Activated CD8-positive, alpha-beta memory T cell treated with anti-CD3 and anti-CD28 coated beads for 4 hours (primary cell): ENCODE data around the gene SCARF2.
A peak's percentile ranks its signal among the peaks of the same experiment; 100 is the strongest.

Source experiments
- DNase-seq, 2 donors: peaks; one replicate each; pipeline ENCODE4 v3.0.0-alpha.2; 2020; ENCODE audit warnings: low read depth in 2 of 2

SCARF2 gene

GRCh38 chr22:20439928-20440575 is 2.4 kb upstream of the SCARF2 start:
- no peak for DNase-seq

GRCh38 chr22:20439556-20439927 is 1.9 kb upstream of the SCARF2 start:
- no peak for DNase-seq

- no peak for DNase-seq
Measured at GRCh38 chr22:20438678-20439492, 1.3 kb upstream of the SCARF2 start.

GRCh38 chr22:20438427-20438677 is 727 bp upstream of the SCARF2 start:
- no peak for DNase-seq

DNA sequence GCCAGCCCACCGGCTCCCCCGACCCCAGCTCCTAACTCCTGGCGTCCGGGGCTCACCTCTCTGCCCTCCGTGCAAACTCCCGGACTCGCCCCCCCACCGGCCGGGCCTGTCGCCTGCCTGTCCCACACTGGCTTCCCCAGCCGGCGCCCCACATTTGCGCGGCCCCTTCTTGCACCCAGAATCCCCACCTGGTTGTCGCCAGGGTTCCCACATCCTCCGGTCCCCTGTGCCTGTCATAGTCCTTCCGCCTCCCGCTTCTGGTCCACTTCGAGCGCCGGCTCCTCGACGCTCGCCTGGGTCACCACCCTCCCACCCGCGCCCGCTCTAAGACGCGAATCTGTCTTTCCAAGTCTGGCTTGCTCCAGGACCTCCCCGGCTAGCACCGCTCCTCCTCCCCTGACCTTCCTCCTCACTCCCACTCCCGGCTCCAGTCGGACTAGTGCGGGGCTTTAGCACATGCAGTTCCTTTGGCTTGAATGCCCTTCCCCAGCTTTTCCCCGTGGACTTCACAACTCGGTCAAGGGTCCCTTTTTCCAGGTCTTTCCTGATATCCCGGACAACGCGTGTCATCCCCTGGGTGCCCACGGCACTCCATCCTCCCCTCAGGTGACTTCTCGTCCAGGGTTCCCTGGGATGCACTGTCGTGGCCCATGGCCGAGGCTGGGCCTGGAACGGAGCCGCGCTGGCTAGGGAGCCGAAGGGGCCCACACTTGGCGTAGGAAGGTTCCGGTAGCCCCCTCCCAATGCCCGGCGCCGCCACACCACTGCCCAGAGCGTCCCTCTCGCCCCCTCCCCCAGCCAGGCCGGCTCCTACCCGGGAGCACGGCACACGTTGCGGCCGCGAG is 635 bp downstream of the SCARF2 start:
- DNase-seq = no peak

- no peak for DNase-seq
Measured at GRCh38 chr22:20436307-20436767, 1.3 kb downstream of the SCARF2 start.

DNA sequence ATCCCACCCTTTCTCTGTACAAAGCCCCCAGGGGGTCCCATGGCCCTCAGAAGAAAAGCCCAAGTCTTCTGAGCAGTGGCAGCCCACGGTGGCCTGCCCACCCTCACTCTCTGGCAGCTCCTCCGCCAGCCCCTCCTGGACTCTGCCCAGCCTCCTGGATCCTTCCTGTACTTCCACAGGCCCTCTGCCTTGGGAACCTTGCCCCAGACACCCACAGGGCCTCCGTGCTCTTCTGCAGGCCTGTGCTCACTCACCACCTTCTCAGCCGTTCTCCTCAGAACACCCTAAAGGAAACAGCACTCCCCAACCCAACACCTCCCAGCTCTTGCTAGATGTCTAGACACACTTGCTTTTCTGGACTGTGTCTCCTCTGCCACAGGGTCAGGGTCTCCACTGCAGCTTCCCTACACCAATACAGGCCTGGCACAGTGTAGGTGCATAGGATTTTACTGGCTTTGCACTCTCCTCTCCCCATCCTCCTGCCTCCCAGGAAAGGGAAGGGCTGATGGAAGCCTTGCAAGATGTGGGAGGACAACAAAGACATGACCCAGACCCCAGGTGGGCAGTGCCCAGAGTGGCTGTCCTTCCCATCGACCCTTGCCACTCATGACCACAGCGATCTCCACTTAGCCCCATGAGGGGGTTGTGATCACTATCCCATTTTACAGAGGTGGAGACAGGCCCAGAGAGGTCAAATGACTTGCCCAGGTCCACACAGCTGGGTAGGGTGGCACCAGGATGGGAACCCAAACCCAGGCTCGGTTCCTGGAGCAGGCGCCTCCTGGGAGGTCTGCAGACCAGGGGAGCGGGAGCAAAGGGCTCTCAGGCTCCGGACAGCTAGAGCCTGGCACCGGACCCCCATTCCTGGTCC is 2.0 kb downstream of the SCARF2 start:
- no peak for DNase-seq

DNA sequence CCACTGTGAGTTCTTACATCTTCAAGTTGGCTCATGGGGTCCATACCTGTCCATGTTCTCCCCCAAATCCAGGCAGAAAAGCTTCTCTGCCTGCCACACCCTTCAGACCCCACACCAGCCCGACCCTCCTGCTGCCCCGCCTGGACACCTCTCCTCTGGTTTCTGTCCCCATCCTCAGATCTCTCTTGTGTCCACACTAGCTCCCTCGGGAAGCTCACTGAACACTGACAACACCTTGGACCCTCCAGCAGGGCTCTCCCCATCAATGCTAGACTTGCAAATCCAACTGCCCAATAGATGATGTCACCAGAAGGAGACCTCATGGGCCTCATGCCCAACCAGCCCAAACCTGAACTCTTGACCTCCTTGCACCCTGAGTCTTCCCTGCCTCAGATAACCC is 2.9 kb downstream of the SCARF2 start:
- DNase-seq = no peak

DNA sequence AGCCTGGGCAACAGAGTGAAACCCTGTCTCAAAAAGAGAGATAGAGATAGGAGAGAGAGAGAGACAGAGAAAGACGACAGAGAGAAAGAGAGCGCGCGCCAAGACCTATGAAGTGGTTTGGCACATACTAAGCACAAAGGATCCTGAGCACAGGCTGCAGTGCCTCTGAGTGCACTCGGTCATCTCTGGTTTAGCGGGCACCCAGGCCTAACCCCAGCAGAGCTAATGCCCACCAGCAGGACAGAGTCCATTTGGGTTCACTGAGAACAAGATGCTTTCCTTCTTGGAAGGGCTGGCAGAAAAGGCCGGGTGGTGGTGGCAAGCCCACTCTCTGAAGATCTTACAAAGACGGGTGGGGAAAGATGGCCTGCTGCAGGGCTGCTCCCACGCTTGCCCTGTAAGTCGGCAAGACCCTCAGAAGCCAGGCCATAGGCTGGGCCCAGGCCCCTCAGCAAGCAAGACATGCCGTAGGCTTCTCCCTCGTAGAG is 3.3 kb downstream of the SCARF2 start:
- no peak for DNase-seq

DNA sequence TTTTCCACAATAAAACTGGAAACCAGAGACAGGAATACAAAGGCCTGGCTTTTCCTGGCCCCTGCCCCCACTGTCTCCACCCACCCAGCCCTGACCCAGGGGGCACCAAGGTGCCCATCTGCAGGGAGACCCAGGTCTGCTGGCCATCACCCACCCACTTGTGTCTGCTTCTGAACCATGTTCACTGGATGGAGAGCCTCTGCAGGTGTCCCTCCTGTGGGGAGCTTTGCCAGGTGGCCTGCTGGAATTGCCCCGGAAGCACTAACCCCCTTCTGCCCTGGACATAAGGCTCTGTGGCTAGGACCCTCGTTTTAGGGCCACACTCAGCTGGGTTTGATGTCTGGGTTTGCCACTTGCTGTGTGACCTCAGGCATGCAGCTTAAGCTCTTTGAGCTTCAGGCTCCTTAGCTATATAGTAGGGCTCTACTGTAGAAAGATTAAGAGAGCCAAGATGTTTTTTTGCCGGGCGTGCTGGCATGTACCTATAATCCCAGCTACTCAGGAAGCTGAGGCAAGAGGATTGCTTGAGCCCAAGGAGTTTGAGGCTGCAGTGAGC is 3.9 kb downstream of the SCARF2 start:
- DNase-seq = no peak

- no peak for DNase-seq
Measured at GRCh38 chr22:20433191-20433590, 4.4 kb downstream of the SCARF2 start.

GRCh38 chr22:20432244-20432686 is 5.4 kb downstream of the SCARF2 start:
- no peak for DNase-seq

- DNase-seq = no peak
Measured at GRCh38 chr22:20431511-20432192, 6.0 kb downstream of the SCARF2 start.

- DNase-seq = no peak
Measured at GRCh38 chr22:20430720-20431510, 6.7 kb downstream of the SCARF2 start.

DNA sequence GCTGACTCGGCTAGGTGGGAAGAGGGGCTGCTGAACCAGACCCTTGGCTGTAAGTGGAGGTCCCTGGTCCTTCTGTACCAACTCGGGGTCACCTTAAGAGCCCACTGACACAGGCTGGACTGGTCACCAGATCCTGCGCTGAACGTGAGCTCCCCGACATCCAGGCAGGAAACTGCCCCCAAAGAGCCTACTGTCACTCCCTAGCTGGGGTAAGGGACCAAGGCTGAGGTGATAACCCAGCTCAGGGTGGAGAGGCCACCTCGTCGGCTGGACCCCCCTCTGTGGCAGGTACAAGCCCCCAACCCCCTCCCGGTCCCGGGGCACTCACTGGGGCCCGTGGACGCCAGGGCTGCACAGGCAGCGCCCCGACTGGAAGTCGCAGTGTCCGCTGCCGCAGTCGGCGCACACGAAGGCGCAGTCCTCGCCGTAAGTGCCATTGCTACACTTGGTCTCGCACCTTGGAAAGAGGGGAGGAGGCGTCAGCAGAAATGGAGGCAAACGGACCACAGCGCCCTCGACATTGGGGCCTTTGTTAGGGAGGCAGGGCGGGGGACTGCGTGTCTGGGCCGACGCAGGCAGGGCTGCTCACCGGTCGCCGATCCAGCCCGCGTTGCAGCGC is 7.4 kb downstream of the SCARF2 start:
- no peak for DNase-seq

DNA sequence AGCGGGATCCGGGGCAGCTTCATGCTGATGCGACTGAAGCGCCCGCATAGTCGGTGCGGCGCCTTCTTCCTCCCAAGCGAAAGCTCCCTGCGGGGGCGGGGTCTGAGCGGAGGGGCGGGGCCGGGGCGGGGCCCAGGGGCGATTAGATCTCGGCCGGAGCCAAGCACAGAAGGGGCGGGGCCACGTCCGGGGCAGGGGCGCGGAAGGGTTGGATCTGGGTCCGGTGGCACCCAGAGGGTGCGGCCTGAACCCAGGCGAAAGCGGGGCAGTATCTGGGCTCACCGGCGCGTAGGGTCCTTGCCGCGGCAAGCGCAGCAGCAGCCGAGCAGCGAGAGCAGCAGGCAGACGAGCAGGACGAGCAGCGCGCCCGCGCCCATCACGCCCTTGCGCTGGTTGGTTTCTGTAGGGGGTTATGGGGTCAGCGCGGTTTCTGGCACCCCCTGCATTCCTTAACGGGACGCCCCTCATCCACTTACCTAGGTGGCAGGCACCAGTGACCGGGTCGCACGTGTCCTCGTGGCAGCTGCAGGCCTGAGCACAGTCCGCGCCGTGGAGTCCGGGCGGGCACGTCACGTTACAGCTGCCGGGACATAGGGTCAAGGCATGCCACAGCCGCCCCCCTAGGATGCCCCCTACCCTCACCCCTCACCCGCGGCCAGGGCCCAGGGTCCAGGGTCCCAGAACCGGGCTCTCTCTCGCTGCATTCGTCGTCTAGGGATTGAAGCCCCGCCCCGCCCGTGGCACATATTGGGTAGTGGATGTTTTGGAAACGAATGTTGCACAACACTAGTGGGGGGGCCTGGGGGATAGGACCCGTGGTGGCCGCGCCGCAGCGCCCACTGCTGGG is 8.1 kb downstream of the SCARF2 start:
- DNase-seq = peak; percentile 53 to 65

- DNase-seq = no peak
Measured at GRCh38 chr22:20428496-20429253, 8.9 kb downstream of the SCARF2 start.
